Fibroblast of lung (primary cell): ENCODE measurements around the gene POLN. TPM values are rescaled to one million over a fixed set of nuclear protein-coding genes. Genes with fewer than 3 reads are reported as not detected.

Experiments
- DNase-seq, 2 donors: peaks; one replicate each; pipeline versions ENCODE4 v3.0.0 to v3.0.0-alpha.2; 2010; ENCODE audit warnings: low read depth in 2 of 2
- H2AFZ ChIP-seq: 2 replicates; pipeline ENCODE4 v1.5.1; 2012; ENCODE audit warnings: low read length, control low read depth, inconsistent platforms
- H3K27ac ChIP-seq: 2 replicates; pipeline ENCODE4 v1.5.1; 2011; ENCODE audit warnings: low read length, control low read depth; ENCODE audit not compliant: insufficient read depth
- H3K27me3 ChIP-seq: 2 replicates; pipeline ENCODE4 v1.5.1; 2011; ENCODE audit warnings: mild to moderate bottlenecking, low read length; ENCODE audit not compliant: control insufficient read depth, insufficient read depth
- H3K36me3 ChIP-seq: 2 replicates; pipeline ENCODE4 v1.5.1; 2011; ENCODE audit warnings: low read length; ENCODE audit not compliant: control insufficient read depth, insufficient read depth
- H3K4me1 ChIP-seq: 2 replicates; pipeline ENCODE4 v1.5.1; 2011; ENCODE audit warnings: low read length; ENCODE audit not compliant: control insufficient read depth, insufficient read depth; ENCODE audit errors: extremely low read depth
- H3K4me2 ChIP-seq: 2 replicates; pipeline ENCODE4 v1.5.1; 2011; ENCODE audit warnings: low read length, control low read depth; ENCODE audit not compliant: insufficient read depth; ENCODE audit errors: extremely low read depth
- H3K4me3 ChIP-seq, 4 experiments: fragments of 200-600 bp in 1 of 4; sonication (generic) in 1 of 4; replicated peaks in 1 of 4; 2 replicates each; pipeline ENCODE4 v1.5.1; 2011 to 2016; ENCODE audit warnings: low read length in 4 of 4, low read depth in 3 of 4, mild to moderate bottlenecking in 3 of 4, control low read depth in 2 of 4, inconsistent platforms in 1 of 4, mixed read lengths in 1 of 4; ENCODE audit not compliant: insufficient read depth in 1 of 4; ENCODE audit errors: control extremely low read depth in 1 of 4
- H3K79me2 ChIP-seq: 2 replicates; pipeline ENCODE4 v1.5.1; 2012; ENCODE audit warnings: mild to moderate bottlenecking, low read length, inconsistent platforms; ENCODE audit not compliant: control insufficient read depth, insufficient read depth
- H3K9ac ChIP-seq: 2 replicates; pipeline ENCODE4 v1.5.1; 2011; ENCODE audit warnings: mild to moderate bottlenecking, low read length, control low read depth; ENCODE audit not compliant: insufficient read depth
- H3K9me3 ChIP-seq: 2 replicates; pipeline ENCODE4 v1.5.1; 2012; ENCODE audit warnings: low read depth, low read length; ENCODE audit not compliant: control insufficient read depth, insufficient read depth
- H4K20me1 ChIP-seq: 2 replicates; pipeline ENCODE4 v1.5.1; 2011; ENCODE audit warnings: low read length; ENCODE audit not compliant: control insufficient read depth, insufficient read depth; ENCODE audit errors: extremely low read depth
- CTCF ChIP-seq, 2 donors: IDR thresholded peaks in 1 of 2; conservative IDR thresholded peaks in 1 of 2; 1 replicate in 1 of 2; 2 replicates in 1 of 2; pipeline ENCODE4 v1.5.1; 2011 to 2012; ENCODE audit warnings: low read length in 2 of 2, control low read depth in 1 of 2, inconsistent platforms in 1 of 2, low read depth in 1 of 2, mild to moderate bottlenecking in 1 of 2
- EZH2 ChIP-seq: IDR thresholded peaks from 2 replicates; pipeline ENCODE4 v1.5.1; 2012; ENCODE audit warnings: low read length, control low read depth, mild to moderate bottlenecking; ENCODE audit errors: missing control alignments
- polyA plus RNA-seq, 2 donors: library from polyadenylated mRNA; depleted of rRNA in 1 of 2; stranded (reverse) in 1 of 2; unstranded in 1 of 2; fragments of >200 nt; gene quantifications; 2 replicates each; pipeline ENCODE4 v1.2.1, GENCODE V29; 2011 to 2012; ENCODE audit warnings: missing spikeins in 1 of 2
- total RNA-seq: library from RNA; depleted of rRNA; stranded (reverse); fragments of >200 nt; gene quantifications from 2 replicates; pipeline ENCODE4 v1.2.1, GENCODE V29; 2014

POLN gene
- total and polyA plus RNA-seq, 2 donors (not counting 1 experiment from before 2014, with no cell fraction given) = 0.58 to 5.6 TPM

- peaks cover 2% of the 10 kb centered on the region for H3K4me1 ChIP-seq
- H3K27ac ChIP-seq = no peak overlapping the region
- no peak for TF ChIP-seq CTCF (conservative IDR thresholded peaks at IDR 0.05 in 1 of 2, IDR thresholded peaks at IDR 0.05 in 1 of 2; ENCODE audit: low read depth in 1 of 2, low read length in 2 of 2)
- TF ChIP-seq EZH2 = no peak
- no peaks in the 10 kb centered on the region for H3K9me3 ChIP-seq
- no peaks in the 10 kb centered on the region for H3K27me3 ChIP-seq
- no peak overlapping the region for H3K9ac ChIP-seq
- H3K4me2 ChIP-seq = no peak overlapping the region
- no peak overlapping the region for H2AFZ ChIP-seq
- H3K36me3 ChIP-seq = peaks cover 28% of the 10 kb centered on the region
- H4K20me1 ChIP-seq = no peaks in the 10 kb centered on the region
- no peak overlapping the region for H3K4me3 ChIP-seq
- H3K79me2 ChIP-seq = no peaks in the 10 kb centered on the region
- DNase-seq = no peak
Observed at GRCh38 chr4:2251073-2251794, 9.3 kb upstream of the POLN start.

- H3K4me1 ChIP-seq = no peaks in the 10 kb centered on the region
- no peak overlapping the region for H3K4me2 ChIP-seq
- peaks cover 25% of the 10 kb centered on the region for H3K36me3 ChIP-seq
- H3K27me3 ChIP-seq = no peaks in the 10 kb centered on the region
- no peak overlapping the region for H2AFZ ChIP-seq
- no peaks in the 10 kb centered on the region for H3K79me2 ChIP-seq
- no peaks in the 10 kb centered on the region for H4K20me1 ChIP-seq
- no peak for TF ChIP-seq CTCF (conservative IDR thresholded peaks at IDR 0.05 in 1 of 2, IDR thresholded peaks at IDR 0.05 in 1 of 2; ENCODE audit: low read depth in 1 of 2, low read length in 2 of 2)
- H3K27ac ChIP-seq = no peak overlapping the region
- H3K4me3 ChIP-seq = no peak overlapping the region
- H3K9me3 ChIP-seq = no peaks in the 10 kb centered on the region
- H3K9ac ChIP-seq = no peak overlapping the region
- DNase-seq = no peak
Observed at GRCh38 chr4:2250357-2251072, 8.6 kb upstream of the POLN start.

- Histone ChIP-seq H3K4me1 (no peaks in the 10 kb centered on the region), H3K4me2 (no peak overlapping the region), H3K79me2 (no peaks in the 10 kb centered on the region), H3K9ac (no peak overlapping the region), H3K36me3 (peaks cover 20% of the 10 kb centered on the region), H3K9me3 (no peaks in the 10 kb centered on the region), H3K4me3 (no peak overlapping the region), H2AFZ (no peak overlapping the region), H4K20me1 (no peaks in the 10 kb centered on the region), H3K27me3 (no peaks in the 10 kb centered on the region), H3K27ac (no peak overlapping the region)
- no peak for DNase-seq
- no peak for TF ChIP-seq CTCF (conservative IDR thresholded peaks at IDR 0.05 in 1 of 2, IDR thresholded peaks at IDR 0.05 in 1 of 2; ENCODE audit: low read depth in 1 of 2, low read length in 2 of 2)
- TF ChIP-seq EZH2 = no peak
Observed at GRCh38 chr4:2249526-2250356, 7.8 kb upstream of the POLN start.
